SK-N-SH (cell line): Measurements from ENCODE around the gene KRTAP22-1.

Source experiments
- CHD2 ChIP-seq: fragments of 150-350 bp; IDR thresholded peaks from 2 replicates; pipeline ENCODE4 v1.6.1; 2018; ENCODE audit warnings: low read length; ENCODE audit not compliant: partially characterized antibody
- CTCF ChIP-seq: fragments of 200-600 bp; sonication (generic); IDR thresholded peaks from 2 replicates; pipeline ENCODE4 v1.6.1; 2017; ENCODE audit warnings: antibody characterized with exemption, mild to moderate bottlenecking, moderate library complexity
- EZH2phosphoT487 ChIP-seq: fragments of 200-600 bp; sonication (generic); IDR thresholded peaks from 2 replicates; pipeline ENCODE4 v1.6.1; 2017; ENCODE audit warnings: low read depth, mixed run types, mild to moderate bottlenecking, antibody characterized with exemption, moderate library complexity, borderline replicate concordance
- JUND ChIP-seq: IDR thresholded peaks from 2 replicates; pipeline ENCODE4 v1.4.0; 2012
- NFIC ChIP-seq: IDR thresholded peaks from 2 replicates; pipeline ENCODE4 v1.4.0; 2012; ENCODE audit warnings: borderline replicate concordance
- POLR2AphosphoS5 ChIP-seq: IDR thresholded peaks from 2 replicates; pipeline ENCODE4 v1.6.1; 2012; ENCODE audit warnings: low read depth, low read length
- RAD21 ChIP-seq: IDR thresholded peaks from 2 replicates; pipeline ENCODE4 v1.6.1; 2012; ENCODE audit warnings: mild to moderate bottlenecking, low read length
- RFX5 ChIP-seq: IDR thresholded peaks from 2 replicates; pipeline ENCODE4 v1.6.1; 2012; ENCODE audit warnings: mild to moderate bottlenecking, improper control_type of control experiment, low read length
- RXRA ChIP-seq: IDR thresholded peaks from 2 replicates; pipeline ENCODE4 v1.4.0; 2012; ENCODE audit warnings: low read depth, mild to moderate bottlenecking, borderline replicate concordance
- SIN3A ChIP-seq: IDR thresholded peaks from 2 replicates; pipeline ENCODE4 v1.6.1; 2012; ENCODE audit warnings: low read depth, mild to moderate bottlenecking, low read length, moderate library complexity, borderline replicate concordance
- TEAD4 ChIP-seq: IDR thresholded peaks from 2 replicates; pipeline ENCODE4 v1.4.0; 2012; ENCODE audit warnings: mild to moderate bottlenecking, borderline replicate concordance; ENCODE audit not compliant: insufficient read depth
- TF ChIP-seq, protein P1 (sequence below): IDR thresholded peaks from 2 replicates; pipeline ENCODE4 v1.6.1; 2012; ENCODE audit warnings: mild to moderate bottlenecking, low read depth, low read length, moderate library complexity
- TF ChIP-seq, protein P2 (sequence below): IDR thresholded peaks from 2 replicates; pipeline ENCODE4 v1.4.0; 2012; ENCODE audit warnings: low read depth

- TF ChIP-seq, protein P1, sequence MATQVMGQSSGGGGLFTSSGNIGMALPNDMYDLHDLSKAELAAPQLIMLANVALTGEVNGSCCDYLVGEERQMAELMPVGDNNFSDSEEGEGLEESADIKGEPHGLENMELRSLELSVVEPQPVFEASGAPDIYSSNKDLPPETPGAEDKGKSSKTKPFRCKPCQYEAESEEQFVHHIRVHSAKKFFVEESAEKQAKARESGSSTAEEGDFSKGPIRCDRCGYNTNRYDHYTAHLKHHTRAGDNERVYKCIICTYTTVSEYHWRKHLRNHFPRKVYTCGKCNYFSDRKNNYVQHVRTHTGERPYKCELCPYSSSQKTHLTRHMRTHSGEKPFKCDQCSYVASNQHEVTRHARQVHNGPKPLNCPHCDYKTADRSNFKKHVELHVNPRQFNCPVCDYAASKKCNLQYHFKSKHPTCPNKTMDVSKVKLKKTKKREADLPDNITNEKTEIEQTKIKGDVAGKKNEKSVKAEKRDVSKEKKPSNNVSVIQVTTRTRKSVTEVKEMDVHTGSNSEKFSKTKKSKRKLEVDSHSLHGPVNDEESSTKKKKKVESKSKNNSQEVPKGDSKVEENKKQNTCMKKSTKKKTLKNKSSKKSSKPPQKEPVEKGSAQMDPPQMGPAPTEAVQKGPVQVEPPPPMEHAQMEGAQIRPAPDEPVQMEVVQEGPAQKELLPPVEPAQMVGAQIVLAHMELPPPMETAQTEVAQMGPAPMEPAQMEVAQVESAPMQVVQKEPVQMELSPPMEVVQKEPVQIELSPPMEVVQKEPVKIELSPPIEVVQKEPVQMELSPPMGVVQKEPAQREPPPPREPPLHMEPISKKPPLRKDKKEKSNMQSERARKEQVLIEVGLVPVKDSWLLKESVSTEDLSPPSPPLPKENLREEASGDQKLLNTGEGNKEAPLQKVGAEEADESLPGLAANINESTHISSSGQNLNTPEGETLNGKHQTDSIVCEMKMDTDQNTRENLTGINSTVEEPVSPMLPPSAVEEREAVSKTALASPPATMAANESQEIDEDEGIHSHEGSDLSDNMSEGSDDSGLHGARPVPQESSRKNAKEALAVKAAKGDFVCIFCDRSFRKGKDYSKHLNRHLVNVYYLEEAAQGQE: no peak
- TF ChIP-seq CTCF (no peak), RAD21 (no peak), RXRA (no peak), CHD2 (no peak), JUND (no peak), SIN3A (no peak), EZH2phosphoT487 (no peak), RFX5 (no peak), TEAD4 (no peak), NFIC (no peak), POLR2AphosphoS5 (no peak)
- TF ChIP-seq, protein P2, sequence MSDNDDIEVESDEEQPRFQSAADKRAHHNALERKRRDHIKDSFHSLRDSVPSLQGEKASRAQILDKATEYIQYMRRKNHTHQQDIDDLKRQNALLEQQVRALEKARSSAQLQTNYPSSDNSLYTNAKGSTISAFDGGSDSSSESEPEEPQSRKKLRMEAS: no peak
These were observed 37.3 kb upstream of the KRTAP22-1 start for GRCh38 chr21:30563630-30564029.
